Fibroblast of villous mesenchyme (primary cell): ENCODE data around the gene TSHZ2. TPM values are rescaled to one million over a fixed set of nuclear protein-coding genes. Genes with fewer than 3 reads are reported as not detected.
"Not testable (repeated sequence)": the region's sequence is repeated elsewhere in the genome, so short reads cannot be mapped to it uniquely, and the experiment has no call there.

ENCODE experiments used
- DNase-seq: peaks from one replicate; pipeline ENCODE4 v3.0.0-alpha.2; 2010; ENCODE audit warnings: low read depth
- H3K4me3 ChIP-seq: 2 replicates; pipeline ENCODE4 v1.5.1; 2011; ENCODE audit warnings: low read depth, mild to moderate bottlenecking, low read length
- CTCF ChIP-seq: IDR thresholded peaks from 2 replicates; pipeline ENCODE4 v1.5.1; 2012; ENCODE audit warnings: low read depth, mild to moderate bottlenecking, low read length; ENCODE audit not compliant: insufficient read depth
- small RNA-seq: library from RNA; depleted of rRNA; stranded (forward); fragments of <200 nt; gene quantifications from one replicate; pipeline ENCODE3, GENCODE V24; 2012
- total RNA-seq: library from RNA; depleted of rRNA; stranded (reverse); fragments of >200 nt; gene quantifications from 2 replicates; pipeline ENCODE4 v1.2.3, GENCODE V29; 2012

The TSHZ2 gene
- total RNA-seq, 1 donor, result 2.6 TPM

- DNase-seq, result no peak
- TF ChIP-seq CTCF, result no peak
Observed at GRCh38 chr20:53535878-53536277, 563.7 kb downstream of the TSHZ2 start.

GRCh38 chr20:53536382-53536781 is 564.2 kb downstream of the TSHZ2 start:
- not testable (repeated sequence) for DNase-seq

More at GRCh38 chr20:53535878-53536277, 563.7 kb downstream of the TSHZ2 start:
- H3K4me3 ChIP-seq, result no peak overlapping the region

GRCh38 chr20:53539516-53539915 is 567.4 kb downstream of the TSHZ2 start:
- no peak for TF ChIP-seq CTCF
- no peak for DNase-seq
- H3K4me3 ChIP-seq, result no peak overlapping the region

More at GRCh38 chr20:53536382-53536781, 564.2 kb downstream of the TSHZ2 start:
- H3K4me3 ChIP-seq, result not testable (repeated sequence)

Small RNAs within 50 kb of the gene (small RNA-seq; reads per million reads assigned to genes)
- not detected for gene RF00019
